ENCODE results near the gene KCNA4.
"Not testable (repeated sequence)": the region's sequence is repeated elsewhere in the genome, so short reads cannot be mapped to it uniquely, and the experiment has no call there.

KCNA4 gene

GRCh38 chr11:30002157-30002785, 14.6 kb downstream of the KCNA4 start:
- Histone ChIP-seq H3K27ac (no peak overlapping the region), H3K4me3 (no peak overlapping the region)

GRCh38 chr11:30000986-30001750, 15.7 kb downstream of the KCNA4 start:
- no peak overlapping the region for H3K4me3 ChIP-seq
- no peak overlapping the region for H3K27ac ChIP-seq

DNA sequence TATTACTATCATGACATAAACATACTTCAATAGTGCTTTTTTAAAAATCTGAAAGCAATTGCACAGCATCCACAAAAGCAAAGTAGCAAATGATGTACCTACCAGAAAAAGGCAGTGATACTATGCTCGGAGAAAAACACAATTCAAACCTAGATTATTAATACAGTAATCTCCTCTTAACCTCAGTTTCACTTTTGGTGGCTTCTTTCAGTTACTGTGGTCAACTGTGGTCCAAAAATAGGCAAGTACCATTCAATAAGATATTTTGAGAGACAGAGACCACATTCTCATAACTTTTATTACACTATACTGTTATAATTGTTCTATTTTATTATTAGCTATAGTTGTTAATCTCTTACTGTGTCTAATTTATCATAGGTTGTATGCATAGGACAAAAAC, 20.8 kb downstream of the KCNA4 start:
- Histone ChIP-seq H3K27ac (no peak overlapping the region), H3K4me3 (no peak overlapping the region)

- Histone ChIP-seq H3K4me3 (no peak overlapping the region), H3K27ac (no peak overlapping the region)
Observed at GRCh38 chr11:29989174-29989970, 27.5 kb downstream of the KCNA4 start.

DNA sequence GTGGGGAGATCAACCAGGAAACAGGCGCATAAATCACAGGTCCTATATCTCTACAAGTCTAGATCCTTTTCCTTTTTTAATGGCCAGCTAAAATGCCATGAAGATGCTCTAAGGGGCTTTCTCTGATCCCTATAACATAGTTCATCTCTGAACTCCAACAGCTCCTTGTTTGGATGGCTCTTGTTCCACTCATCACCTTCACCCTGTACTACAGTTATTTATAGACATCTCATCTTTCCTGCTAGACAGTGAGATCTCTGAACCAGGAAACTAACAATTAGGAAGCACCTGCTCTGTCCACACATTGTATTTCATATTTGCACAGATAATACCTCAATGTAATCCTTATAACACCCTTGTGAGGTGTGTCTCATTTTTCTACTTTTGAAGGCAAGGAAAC, 31.6 kb downstream of the KCNA4 start:
- H3K27ac ChIP-seq, result no peak overlapping the region
- no peak overlapping the region for H3K4me3 ChIP-seq

- Histone ChIP-seq H3K4me3 (no peak overlapping the region), H3K27ac (no peak overlapping the region)
Observed at GRCh38 chr11:29984544-29984943, 32.3 kb downstream of the KCNA4 start.

GRCh38 chr11:29978549-29978948, 38.3 kb downstream of the KCNA4 start:
- Histone ChIP-seq H3K27ac (no peak overlapping the region), H3K4me3 (no peak overlapping the region)

DNA sequence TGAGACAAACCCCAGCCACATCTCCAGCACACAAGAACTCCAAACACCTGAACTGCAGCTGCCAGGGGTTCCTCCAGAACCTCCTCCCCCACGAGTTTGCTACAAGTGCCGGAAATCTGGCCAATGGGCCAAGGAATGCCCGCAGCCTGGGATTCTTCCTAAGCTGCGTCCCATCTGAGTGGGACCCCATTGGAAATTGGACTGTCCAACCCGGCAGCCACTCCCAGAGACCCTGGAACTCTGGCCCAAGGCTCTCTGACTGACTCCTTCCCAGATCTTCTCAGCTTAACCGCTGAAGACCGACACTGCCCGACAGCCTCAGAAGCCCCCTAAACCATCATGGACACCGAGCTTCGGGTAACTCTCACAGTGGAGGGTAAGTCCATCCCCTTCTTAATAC, 41.2 kb downstream of the KCNA4 start:
- H3K27ac ChIP-seq, H3K4me3 ChIP-seq: not testable (repeated sequence)

DNA sequence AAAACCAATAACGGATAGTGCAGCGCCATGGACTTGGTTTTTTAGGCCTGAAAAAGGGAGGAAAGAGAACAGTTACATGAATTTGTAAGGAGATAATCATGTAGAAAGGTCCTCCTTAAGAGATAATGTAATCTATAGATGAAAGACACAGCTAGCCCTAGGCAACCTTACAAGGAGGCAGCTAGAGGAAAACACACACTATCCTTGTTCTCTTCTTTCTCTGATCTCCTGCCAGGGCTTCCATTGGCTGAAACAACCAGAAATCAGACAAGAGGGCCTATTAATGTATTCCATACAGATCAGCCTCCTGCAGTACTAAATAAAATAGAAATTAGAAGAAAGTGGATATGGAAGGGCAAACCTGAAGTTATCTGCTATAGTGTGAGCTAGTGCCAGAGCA, 53.0 kb downstream of the KCNA4 start:
- Histone ChIP-seq H3K27ac (no peak overlapping the region), H3K4me3 (no peak overlapping the region)

DNA sequence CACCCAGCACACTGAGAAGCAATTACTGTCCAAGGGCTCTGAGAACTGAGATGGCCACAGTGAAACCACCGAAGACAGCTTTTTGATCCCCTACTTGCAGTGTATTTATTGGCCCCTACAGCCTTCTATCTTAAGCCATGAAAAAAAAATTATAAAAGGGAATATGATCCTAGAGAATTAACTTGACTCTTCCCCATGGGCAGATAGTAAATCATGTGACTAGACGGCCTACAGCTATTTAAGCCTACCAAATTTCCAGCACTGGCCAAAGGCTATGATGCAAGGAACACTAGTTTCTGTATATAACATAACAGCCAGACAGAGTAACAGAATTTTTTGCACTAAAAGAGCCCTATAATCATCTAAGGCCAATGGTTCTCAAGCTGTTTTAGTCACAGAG, 53.8 kb downstream of the KCNA4 start:
- Histone ChIP-seq H3K4me3 (no peak overlapping the region), H3K27ac (no peak overlapping the region)

GRCh38 chr11:29962243-29962642, 54.6 kb downstream of the KCNA4 start:
- no peak overlapping the region for H3K27ac ChIP-seq
- no peak overlapping the region for H3K4me3 ChIP-seq

All from skin epidermis (tissue), 12 donors.